SW480 (cell line): Measurements from ENCODE around the gene RAB27B.
A peak's percentile ranks its signal among the peaks of the same experiment; 100 is the strongest.
"Not testable (repeated sequence)": the region's sequence is repeated elsewhere in the genome, so short reads cannot be mapped to it uniquely, and the experiment has no call there.

Experiments
- DNase-seq: peaks from one replicate; pipeline ENCODE4 v3.0.0-alpha.2; 2016; ENCODE audit warnings: low spot score

Gene RAB27B

GRCh38 chr18:54828281-54828881, at the start of gene RAB27B:
RAB27B (plus strand) TSS chr18:54828477; CDS start chr18:54877586, 49,109 bp downstream.
- DNase-seq = peak; percentile 40

DNA sequence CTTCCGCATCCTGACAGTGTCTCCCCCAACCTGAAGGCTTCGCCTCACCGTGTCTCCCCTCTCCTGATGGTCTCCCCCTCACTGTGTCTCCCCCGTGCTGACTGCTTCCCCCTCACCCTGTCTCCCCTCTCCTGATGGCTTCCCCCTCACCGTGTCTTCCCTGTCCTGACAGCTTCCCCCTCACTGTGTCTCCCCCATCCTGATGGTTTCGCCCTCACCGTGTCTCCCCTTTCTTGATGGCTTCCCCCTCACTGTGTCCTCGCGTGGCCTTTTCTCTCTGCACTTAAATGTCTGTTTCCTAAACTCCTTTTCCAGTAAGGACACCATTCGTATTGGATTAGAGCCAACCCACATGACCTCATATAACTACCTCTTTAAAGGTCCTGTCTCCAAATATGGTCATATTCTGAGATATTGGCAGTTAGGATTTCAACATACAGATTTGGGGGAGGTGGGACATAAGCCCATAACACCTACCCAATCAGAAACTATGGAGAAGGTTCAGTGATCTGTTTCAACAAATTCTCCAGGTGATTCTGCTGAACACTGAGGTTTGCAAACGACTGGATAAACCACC, 47.9 kb upstream of the RAB27B start:
- DNase-seq = no peak

- no peak for DNase-seq
Observed at GRCh38 chr18:54780970-54781369, 47.3 kb upstream of the RAB27B start.

GRCh38 chr18:54783139-54783538, 45.1 kb upstream of the RAB27B start:
- DNase-seq = no peak

DNA sequence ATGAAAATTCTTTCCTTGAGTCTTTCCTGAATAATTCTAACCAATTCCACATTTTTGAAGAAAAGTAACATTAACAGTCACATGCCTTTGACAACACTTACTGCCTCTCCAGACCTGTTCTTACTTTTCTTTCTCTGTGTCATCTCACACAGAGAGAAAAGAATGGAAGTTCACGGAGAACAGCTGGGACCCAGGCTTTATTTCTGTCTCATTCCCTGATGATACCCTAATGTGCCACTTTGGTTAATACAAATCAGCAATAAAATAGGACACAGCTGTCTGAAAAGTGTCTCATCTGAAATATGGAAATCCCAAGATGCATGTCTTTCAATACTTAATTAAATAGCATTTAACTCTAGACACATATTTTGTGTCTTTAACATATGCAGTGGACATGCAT, 42.1 kb upstream of the RAB27B start:
- no peak for DNase-seq

DNA sequence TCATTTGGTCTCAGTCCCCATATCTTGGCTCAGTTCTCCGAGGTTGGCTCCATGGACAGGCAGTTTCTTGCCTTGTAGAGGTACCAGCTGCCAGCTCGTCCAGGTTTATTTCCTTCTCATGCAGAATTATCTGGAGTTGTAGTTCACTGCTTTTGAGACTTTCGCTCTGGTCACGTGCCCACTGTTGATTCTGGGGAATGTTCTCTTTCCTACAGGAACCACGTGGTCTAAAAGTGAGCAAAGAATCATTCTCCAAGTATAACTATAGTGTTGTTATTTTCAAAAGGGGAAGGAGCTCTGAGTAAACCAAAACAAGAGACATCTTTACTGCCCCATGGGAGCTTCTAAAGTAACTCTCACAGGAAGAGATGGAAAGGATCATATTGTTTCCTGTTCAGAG, 41.2 kb upstream of the RAB27B start:
- no peak for DNase-seq

- no peak for DNase-seq
Observed at GRCh38 chr18:54787616-54788015, 40.7 kb upstream of the RAB27B start.

DNA sequence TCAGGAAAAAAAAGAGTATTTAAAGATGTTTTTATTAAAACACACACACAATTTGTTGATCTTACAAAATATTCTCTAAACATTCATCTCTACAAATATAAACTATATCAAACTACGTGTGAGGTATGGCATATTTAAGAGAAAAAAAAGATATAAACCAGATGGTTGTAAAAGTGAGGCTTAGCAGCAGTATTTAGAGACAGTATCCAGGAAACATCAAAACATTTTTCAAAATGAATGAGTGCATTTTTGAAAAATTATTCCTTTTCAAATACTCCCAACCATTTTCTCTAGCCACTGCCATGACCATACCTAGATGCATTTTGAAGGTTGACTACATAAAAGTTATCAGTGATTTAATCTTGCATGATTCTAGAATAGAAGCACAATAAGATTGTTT, 38.2 kb upstream of the RAB27B start:
- no peak for DNase-seq

- no peak for DNase-seq
Observed at GRCh38 chr18:54791657-54792056, 36.6 kb upstream of the RAB27B start.

DNA sequence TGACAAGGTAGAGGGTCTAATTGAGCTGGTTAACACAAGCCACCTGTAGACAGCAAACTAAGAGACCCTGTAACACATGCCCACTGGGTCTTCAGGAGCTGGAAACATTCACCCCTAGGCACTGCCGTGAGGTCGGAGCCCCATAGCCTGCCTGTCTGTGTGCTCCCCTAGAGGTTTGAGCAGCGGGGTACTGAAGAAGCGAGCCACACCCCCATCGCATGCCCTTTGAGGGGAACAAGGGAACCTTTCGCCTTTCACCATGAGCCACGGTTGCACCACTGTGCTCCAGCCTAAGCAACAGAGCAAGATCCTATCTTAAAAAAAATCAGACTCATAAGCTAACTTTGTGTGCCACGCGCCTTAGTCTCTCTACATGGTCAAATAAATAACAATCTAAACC, 36.2 kb upstream of the RAB27B start:
- no peak for DNase-seq

GRCh38 chr18:54794823-54795222, 33.5 kb upstream of the RAB27B start:
- DNase-seq = no peak

DNA sequence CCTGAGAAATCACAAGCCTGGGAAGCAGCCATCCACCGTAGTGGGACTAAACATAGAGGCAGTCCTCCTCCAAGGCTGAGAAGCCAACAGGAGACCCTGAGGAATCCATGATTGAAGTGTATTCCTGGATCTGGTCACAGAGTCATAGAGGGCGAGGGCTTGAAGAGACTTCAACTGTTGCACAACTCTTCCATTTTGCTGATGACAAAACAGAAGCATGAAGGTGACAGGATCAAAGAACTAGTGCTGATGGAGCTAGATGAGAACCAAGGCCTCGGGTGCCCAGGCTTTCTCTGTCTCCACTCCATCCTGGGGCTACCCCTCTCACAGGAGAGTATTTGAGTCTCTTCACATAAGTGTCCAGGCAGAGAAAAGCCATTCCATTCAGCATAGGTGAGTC, 30.1 kb upstream of the RAB27B start:
- DNase-seq = no peak

- DNase-seq = no peak
Observed at GRCh38 chr18:54801374-54801773, 26.9 kb upstream of the RAB27B start.

DNA sequence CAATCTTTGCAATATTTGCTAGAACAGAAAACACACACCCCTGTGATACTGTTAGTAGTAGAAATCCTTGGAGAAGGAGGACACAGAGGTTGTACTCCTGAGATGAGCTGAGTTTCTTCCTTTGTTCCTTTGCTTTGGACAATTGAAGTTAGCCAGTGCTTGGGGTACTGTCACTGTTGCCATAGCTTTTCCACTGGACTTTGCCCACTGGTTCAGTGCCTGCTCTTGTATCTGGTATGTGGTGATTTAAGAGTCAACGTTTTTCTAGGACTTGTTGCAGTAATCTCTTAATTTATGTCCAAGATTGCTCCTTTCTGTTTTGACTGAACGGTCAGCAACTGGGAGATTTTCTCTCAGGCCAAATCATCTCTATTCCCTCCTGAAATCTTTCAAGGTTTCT, 26.1 kb upstream of the RAB27B start:
- DNase-seq = no peak

DNA sequence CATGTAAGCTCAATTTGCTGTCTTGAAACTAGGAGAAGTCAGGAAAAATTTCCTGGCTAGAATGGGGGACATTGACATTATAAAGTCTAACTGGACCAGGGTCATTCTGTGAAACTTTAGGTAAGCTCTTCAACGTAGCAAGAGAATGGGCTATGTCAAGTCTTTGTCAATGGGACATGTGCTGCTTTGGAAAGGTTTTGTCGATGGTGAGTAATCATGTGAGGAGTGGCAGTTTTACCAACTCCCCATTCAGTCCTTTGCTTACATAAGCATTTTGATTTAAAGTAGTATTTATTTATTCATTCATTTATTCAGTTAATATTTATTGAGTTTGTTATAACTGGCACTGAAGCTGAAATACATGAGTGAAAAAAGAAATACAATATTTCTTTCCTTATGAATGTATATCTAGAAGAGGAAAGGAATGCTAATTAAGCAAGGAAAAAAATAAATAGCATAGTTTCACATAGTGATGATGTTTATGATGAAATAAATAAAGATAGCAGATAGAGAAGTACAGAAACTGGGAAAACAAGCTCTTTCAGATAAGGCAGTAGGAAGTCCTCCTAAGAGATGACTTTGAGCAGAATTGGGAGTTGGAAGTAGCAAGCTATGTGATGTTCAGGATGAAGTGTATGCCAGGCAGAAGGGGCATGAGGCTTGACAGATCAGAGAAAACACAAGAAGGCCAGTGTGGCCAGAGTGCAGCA, 25.4 kb upstream of the RAB27B start:
- no peak for DNase-seq

- no peak for DNase-seq
Observed at GRCh38 chr18:54805571-54806334, 22.5 kb upstream of the RAB27B start.

- no peak for DNase-seq
Observed at GRCh38 chr18:54806526-54806925, 21.8 kb upstream of the RAB27B start.

DNA sequence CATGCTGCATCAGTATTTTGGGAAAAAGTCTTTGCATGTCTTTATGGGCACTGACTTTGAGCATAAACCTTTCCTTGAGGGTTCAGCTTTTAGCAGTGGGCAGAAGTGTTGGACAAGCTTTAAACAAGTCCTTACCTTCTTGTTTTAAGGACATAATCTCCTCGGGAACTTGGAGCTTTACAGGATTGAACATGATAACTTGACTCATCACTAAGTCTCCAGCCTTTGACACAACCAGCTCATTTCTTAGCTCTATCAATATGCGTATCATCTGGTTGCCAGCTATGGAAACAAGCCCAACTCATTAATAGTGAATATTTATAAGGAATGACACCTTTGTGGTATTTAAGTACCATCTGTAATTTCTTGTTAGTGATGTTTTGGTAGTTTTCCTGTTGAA, 21.0 kb upstream of the RAB27B start:
- no peak for DNase-seq

GRCh38 chr18:54810662-54811061, 17.6 kb upstream of the RAB27B start:
- not testable (repeated sequence) for DNase-seq

DNA sequence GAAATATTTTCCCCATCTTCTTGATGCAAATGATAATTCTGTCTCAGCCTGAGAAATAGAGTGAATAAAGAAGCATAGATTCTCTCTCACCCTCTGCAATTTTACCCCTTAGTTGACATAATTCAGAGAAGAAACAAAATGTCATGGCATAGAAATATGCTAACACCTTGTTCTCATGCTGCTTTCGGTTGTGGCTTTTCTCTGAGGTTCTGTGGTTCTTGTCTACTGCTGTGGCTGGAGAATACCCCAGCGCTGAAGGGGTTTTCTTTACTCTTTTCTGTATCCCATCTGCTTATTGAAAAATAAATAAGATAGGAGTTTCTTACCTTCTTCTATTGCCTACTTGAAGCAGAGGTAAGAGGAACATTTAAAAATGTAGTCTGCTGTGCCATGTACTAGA, 15.4 kb upstream of the RAB27B start:
- no peak for DNase-seq

DNA sequence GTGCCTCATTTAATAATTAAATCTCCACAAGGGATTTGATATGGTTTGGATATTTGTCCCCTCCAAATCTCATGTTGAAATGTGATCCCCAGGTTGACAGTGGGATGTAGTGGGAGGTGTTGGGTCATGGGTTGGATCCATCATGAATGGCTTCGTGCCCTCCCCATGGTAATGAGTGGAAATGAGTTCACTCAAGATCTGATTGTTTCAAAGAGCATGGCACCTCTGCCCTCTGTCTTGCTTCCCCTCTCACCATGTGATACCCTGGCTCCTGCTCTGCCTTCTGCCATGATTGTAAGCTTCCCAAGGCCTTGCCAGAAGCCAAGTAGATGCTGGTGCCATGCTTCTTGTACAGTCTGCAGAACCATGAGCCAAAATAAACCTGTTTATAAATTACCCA, 15.0 kb upstream of the RAB27B start:
- DNase-seq = no peak

- DNase-seq = no peak
Observed at GRCh38 chr18:54813977-54814565, 14.2 kb upstream of the RAB27B start.

- DNase-seq = no peak
Observed at GRCh38 chr18:54815086-54815485, 13.2 kb upstream of the RAB27B start.
